CD8-positive, alpha-beta memory T cell (primary cell): Measurements from ENCODE around the gene OCA2. TPM values are rescaled to one million over a fixed set of nuclear protein-coding genes. Genes with fewer than 3 reads are reported as not detected.

Source experiments
- CTCF ChIA-PET: fragments of 350-600 bp; sonication (Branson Sonifier 250); formaldehyde crosslinking; loops from one replicate; lab custom pipeline; 2021; ENCODE audit warnings: antibody characterized with exemption; lab: Charles Lee
- POLR2A ChIA-PET: fragments of 350-600 bp; sonication (Branson Sonifier 250); formaldehyde crosslinking; loops from one replicate; lab custom pipeline; 2021; ENCODE audit warnings: antibody characterized with exemption; lab: Charles Lee
- DNase-seq, 5 donors: peaks; one replicate each; pipeline versions ENCODE4 v3.0.0 to v3.0.0-alpha.2; 2020 to 2022; ENCODE audit warnings: mixed read lengths in 1 of 5
- H3K27ac ChIP-seq: one replicate; pipeline ENCODE4 v1.7.0; 2013; ENCODE audit warnings: low read depth, mild to moderate bottlenecking, low read length, moderate library complexity
- H3K27me3 ChIP-seq: 2 replicates; pipeline ENCODE4 v1.7.0; 2013; ENCODE audit warnings: low read length, mild to moderate bottlenecking; ENCODE audit not compliant: insufficient read depth, poor library complexity, severe bottlenecking
- H3K36me3 ChIP-seq: 2 replicates; pipeline ENCODE4 v1.7.0; 2013; ENCODE audit warnings: mild to moderate bottlenecking, low read length, moderate library complexity; ENCODE audit not compliant: insufficient read depth
- H3K4me1 ChIP-seq: 2 replicates; pipeline ENCODE4 v1.7.0; 2013; ENCODE audit warnings: mild to moderate bottlenecking, low read length, moderate library complexity; ENCODE audit not compliant: insufficient read depth
- H3K4me3 ChIP-seq: 2 replicates; pipeline ENCODE4 v1.7.0; 2013; ENCODE audit warnings: mild to moderate bottlenecking, low read length
- H3K9me3 ChIP-seq: 2 replicates; pipeline ENCODE4 v1.7.0; 2013; ENCODE audit warnings: mild to moderate bottlenecking, low read length
- H3K27ac Mint-ChIP-seq, 8 donors: one replicate each; pipeline ENCODE4 v1.8.0; 2020 to 2021; ENCODE audit warnings: mixed read lengths in 8 of 8, mild to moderate bottlenecking in 6 of 8, inconsistent platforms in 3 of 8, moderate library complexity in 3 of 8
- H3K27me3 Mint-ChIP-seq, 2 donors: one replicate each; pipeline ENCODE4 v1.8.0; 2020 to 2021; ENCODE audit warnings: mixed read lengths in 2 of 2, mild to moderate bottlenecking in 1 of 2, moderate library complexity in 1 of 2
- H3K36me3 Mint-ChIP-seq, 3 donors: one replicate each; pipeline ENCODE4 v1.8.0; 2020 to 2021; ENCODE audit warnings: mixed read lengths in 3 of 3, inconsistent platforms in 1 of 3, mild to moderate bottlenecking in 1 of 3
- H3K4me1 Mint-ChIP-seq, 3 donors: one replicate each; pipeline ENCODE4 v1.8.0; 2020 to 2021; ENCODE audit warnings: mixed read lengths in 3 of 3, inconsistent platforms in 1 of 3, mild to moderate bottlenecking in 1 of 3
- H3K4me3 Mint-ChIP-seq, 7 donors: one replicate each; pipeline ENCODE4 v1.8.0; 2020 to 2021; ENCODE audit warnings: mixed read lengths in 7 of 7, mild to moderate bottlenecking in 6 of 7, moderate library complexity in 4 of 7, inconsistent platforms in 2 of 7
- H3K9me3 Mint-ChIP-seq, 5 donors: one replicate each; pipeline ENCODE4 v1.8.0; 2020 to 2022; ENCODE audit warnings: mixed read lengths in 5 of 5, mild to moderate bottlenecking in 3 of 5, moderate library complexity in 2 of 5, inconsistent platforms in 1 of 5
- polyA plus RNA-seq: library from polyadenylated mRNA; unstranded; fragments of 300-500 nt; fragmentation: Illumina TruSeq; gene quantifications from one replicate; pipeline ENCODE4 v1.2.3, GENCODE V29; 2021
- total RNA-seq, 2 experiments: library from RNA; stranded (reverse); gene quantifications; one replicate each; pipeline ENCODE4 v1.2.3, GENCODE V29; 2021

Gene OCA2
- total and polyA plus RNA-seq, 3 experiments from 2014 or later, result not detected

- Histone ChIP-seq H3K9me3 (no peaks in the 10 kb centered on the region), H3K27me3 (no peaks in the 10 kb centered on the region), H3K4me1 (no peaks in the 10 kb centered on the region), H3K4me3 (no peak overlapping the region), H3K27ac (no peak overlapping the region), H3K36me3 (no peaks in the 10 kb centered on the region)
- Mint-ChIP-seq H3K4me3 (no peak overlapping the region), H3K27ac (no peak overlapping the region), H3K27me3 (peaks cover 0 to 1% of the 10 kb centered on the region in 2 donors), H3K36me3 (no peaks in the 10 kb centered on the region), H3K9me3 (peaks cover 8 to 24% (median 11%) of the 10 kb centered on the region in 5 donors), H3K4me1 (no peaks in the 10 kb centered on the region)
- CTCF ChIA-PET, result no interaction called here
- no peak for DNase-seq
- POLR2A ChIA-PET, result no interaction called here
These were observed 392.8 kb downstream of the OCA2 start for GRCh38 chr15:27706300-27706699.

- H3K27me3 Mint-ChIP-seq, result peaks cover 0 to 3% of the 10 kb centered on the region in 2 donors
- Histone ChIP-seq H3K27me3 (no peaks in the 10 kb centered on the region), H3K4me1 (no peaks in the 10 kb centered on the region), H3K27ac (no peak overlapping the region), H3K36me3 (no peaks in the 10 kb centered on the region), H3K9me3 (no peaks in the 10 kb centered on the region), H3K4me3 (no peak overlapping the region)
- no peaks in the 10 kb centered on the region for H3K4me1 Mint-ChIP-seq
- no peak for DNase-seq
- CTCF ChIA-PET, result no interaction called here
- POLR2A ChIA-PET, result no interaction called here
- peaks cover 6 to 21% (median 11%) of the 10 kb centered on the region in 5 donors for H3K9me3 Mint-ChIP-seq
- no peaks in the 10 kb centered on the region for H3K36me3 Mint-ChIP-seq
- H3K4me3 Mint-ChIP-seq, result no peak overlapping the region
- no peak overlapping the region for H3K27ac Mint-ChIP-seq
These were observed 394.1 kb downstream of the OCA2 start for GRCh38 chr15:27705056-27705455.

Other genes with a start within 250 kb of the OCA2 start
- gene HERC2, start 222.9 kb upstream of the OCA2 start, total RNA-seq, result 10 to 100 TPM; 31.0 to 37.3 TPM
- gene HERC2, start 222.9 kb upstream of the OCA2 start, polyA plus RNA-seq, result 10.1 TPM